ENCODE data around the gene MUSK. TPM values are rescaled to one million over a fixed set of nuclear protein-coding genes. Genes with fewer than 3 reads are reported as not detected.

Gene MUSK
- total RNA-seq, result not detected in 2 replicates
- total RNA-seq (2013), result 0.33 TPM
- polyA plus RNA-seq, result not detected in 2 replicates
- not detected in 2 replicates for polyA minus RNA-seq

- H3K36me3 ChIP-seq (replicated peaks in 1 of 2; ENCODE audit: control extremely low read depth in 1 of 2, control insufficient read depth in 1 of 2, extremely low read depth in 1 of 2, insufficient read depth in 2 of 2, low read length in 1 of 2), result no peaks in the 10 kb centered on the region
- no peak within 1 kb of the TSS for H3K4me3 Mint-ChIP-seq
- H2AFZ ChIP-seq (ENCODE audit: insufficient read depth, low read depth, low read length, poor library complexity, severe bottlenecking), result no peak within 1 kb of the TSS
- no peaks in the 10 kb centered on the region for H3K9me3 ChIP-seq (ENCODE audit: control extremely low read depth in 1 of 3, control insufficient read depth in 2 of 3, insufficient read depth in 1 of 3, low read length in 2 of 3)
- H4K20me1 ChIP-seq (ENCODE audit: control insufficient read depth, insufficient read depth, low read length, poor library complexity, severe bottlenecking), result no peaks in the 10 kb centered on the region
- intact Hi-C loops (cut with micrococcal nuclease), result no loop called here
- no peak within 1 kb of the TSS for H3K4me3 ChIP-seq (ENCODE audit: control extremely low read depth in 1 of 5, extremely low read depth in 1 of 5, insufficient read depth in 1 of 5, low read depth in 2 of 5, low read length in 4 of 5)
- no peak within 1 kb of the TSS for H3K27ac ChIP-seq (ENCODE audit: low read length in 2 of 2)
- CTCF ChIA-PET, result no interaction called here
- DNase-seq, result no peak
- POLR2A ChIA-PET, result no interaction called here
- H3K27me3 Mint-ChIP-seq, result no peaks in the 10 kb centered on the region
- TF ChIP-seq EZH2 (IDR thresholded peaks at IDR 0.05; ENCODE audit: borderline replicate concordance, insufficient read depth, low read depth, low read length, poor library complexity, severe bottlenecking), result no peak
- no peak for TF ChIP-seq CTCF (IDR thresholded peaks at IDR 0.05)
- H3K9me3 Mint-ChIP-seq (ENCODE audit: insufficient read depth), result no peaks in the 10 kb centered on the region
- H3K27ac Mint-ChIP-seq, result no peak within 1 kb of the TSS
- no peaks in the 10 kb centered on the region for H3K79me2 ChIP-seq (ENCODE audit: control insufficient read depth, insufficient read depth, low read length)
- no peak within 1 kb of the TSS for H3K9ac ChIP-seq (ENCODE audit: low read length)
- H3K4me1 Mint-ChIP-seq, result no peaks in the 10 kb centered on the region
- no peak within 1 kb of the TSS for H3K4me2 ChIP-seq (replicated peaks; ENCODE audit: low read depth, low read length, poor library complexity, severe bottlenecking)
- H3K4me1 ChIP-seq (ENCODE audit: control insufficient read depth in 2 of 2, insufficient read depth in 2 of 2, low read length in 2 of 2), result no peaks in the 10 kb centered on the region
- ATAC-seq (ENCODE audit: low read depth), result no peak
- 85% methylated on average over 6 of the region's 8 CpGs for WGBS (ENCODE audit: insufficient coverage)
- no peaks in the 10 kb centered on the region for H3K27me3 ChIP-seq (replicated peaks in 1 of 4; ENCODE audit: control extremely low read depth in 1 of 4, control insufficient read depth in 3 of 4, insufficient read depth in 4 of 4, low read length in 3 of 4)
Observed at GRCh38 chr9:110668570-110669167, at the start of gene MUSK. MUSK (plus strand) TSS chr9:110668791; CDS start chr9:110668905, 114 bp downstream.

GRCh38 chr9:110619831-110620230 lies 48.8 kb upstream of the MUSK start:
- ChIA-PET POLR2A (no interaction called here), CTCF (interaction anchor here (1.3 kb wide), 1 partner anchor 9 kb away, joined by 3 read pairs; no protein-coding TSS in a partner anchor)
- Histone ChIP-seq H3K36me3 (replicated peaks in 1 of 2; ENCODE audit: control extremely low read depth in 1 of 2, control insufficient read depth in 1 of 2, extremely low read depth in 1 of 2, insufficient read depth in 2 of 2, low read length in 1 of 2) (no peaks in the 10 kb centered on the region), H3K4me1 (ENCODE audit: control insufficient read depth in 2 of 2, insufficient read depth in 2 of 2, low read length in 2 of 2) (no peaks in the 10 kb centered on the region), H2AFZ (ENCODE audit: insufficient read depth, low read depth, low read length, poor library complexity, severe bottlenecking) (no peak overlapping the region), H3K9me3 (ENCODE audit: control extremely low read depth in 1 of 3, control insufficient read depth in 2 of 3, insufficient read depth in 1 of 3, low read length in 2 of 3) (no peaks in the 10 kb centered on the region), H3K9ac (ENCODE audit: low read length) (no peak overlapping the region), H3K27me3 (replicated peaks in 1 of 4; ENCODE audit: control extremely low read depth in 1 of 4, control insufficient read depth in 3 of 4, insufficient read depth in 4 of 4, low read length in 3 of 4) (no peaks in the 10 kb centered on the region), H3K4me2 (replicated peaks; ENCODE audit: low read depth, low read length, poor library complexity, severe bottlenecking) (no peak overlapping the region), H4K20me1 (ENCODE audit: control insufficient read depth, insufficient read depth, low read length, poor library complexity, severe bottlenecking) (no peaks in the 10 kb centered on the region), H3K4me3 (ENCODE audit: control extremely low read depth in 1 of 5, extremely low read depth in 1 of 5, insufficient read depth in 1 of 5, low read depth in 2 of 5, low read length in 4 of 5) (no peak overlapping the region), H3K27ac (ENCODE audit: low read length in 2 of 2) (no peak overlapping the region), H3K79me2 (ENCODE audit: control insufficient read depth, insufficient read depth, low read length) (no peaks in the 10 kb centered on the region)
- no peak for ATAC-seq (ENCODE audit: low read depth)
- no peaks in the 10 kb centered on the region for H3K27me3 Mint-ChIP-seq
- DNase-seq, result no peak
- H3K4me1 Mint-ChIP-seq, result no peaks in the 10 kb centered on the region
- no peak overlapping the region for H3K4me3 Mint-ChIP-seq
- H3K27ac Mint-ChIP-seq, result no peak overlapping the region
- intact Hi-C loops (cut with micrococcal nuclease), result no loop called here
- H3K9me3 Mint-ChIP-seq (ENCODE audit: insufficient read depth), result no peaks in the 10 kb centered on the region
- TF ChIP-seq CTCF (IDR thresholded peaks at IDR 0.05) (no peak), EZH2 (IDR thresholded peaks at IDR 0.05; ENCODE audit: borderline replicate concordance, insufficient read depth, low read depth, low read length, poor library complexity, severe bottlenecking) (no peak)
